ENCODE data around the gene FAM168B.

DNA sequence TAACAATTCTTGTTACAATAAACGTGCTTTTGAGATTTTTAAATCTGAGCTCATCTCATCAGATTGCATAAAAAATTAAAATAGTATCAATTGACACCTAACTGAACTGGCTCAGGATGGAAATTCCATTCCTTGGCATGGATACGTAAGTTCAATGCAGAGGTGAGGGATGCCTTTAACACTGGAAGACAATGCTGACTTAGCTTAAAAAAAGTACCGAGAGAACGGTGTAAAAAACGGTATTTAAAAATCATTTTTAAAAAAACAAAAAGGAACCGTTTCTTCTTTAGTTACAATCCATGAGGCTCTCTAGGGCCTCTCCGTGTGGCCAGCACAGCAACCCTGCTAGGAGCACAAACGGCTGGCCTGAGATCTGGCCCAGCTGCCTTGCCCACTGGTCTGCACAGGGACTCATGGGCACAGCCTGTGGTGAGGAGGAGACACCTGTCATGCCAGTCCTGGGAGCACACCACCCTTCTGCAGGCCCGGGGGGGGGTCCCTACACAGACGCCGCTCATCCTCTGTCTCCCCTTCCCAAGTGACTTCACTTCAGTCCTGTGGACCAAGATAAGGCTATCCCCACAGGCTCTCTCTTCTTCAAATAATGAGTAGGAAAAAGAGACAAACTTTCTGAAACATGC lies 45.2 kb downstream of the FAM168B start:
- TF ChIP-seq POLR2A (IDR thresholded peaks at IDR 0.05; ENCODE audit: low read depth, low read length) (no peak), SPI1 (IDR thresholded peaks at IDR 0.05; ENCODE audit: low read depth, low read length) (no peak), POLR2AphosphoS5 (IDR thresholded peaks at IDR 0.05; ENCODE audit: low read depth, low read length) (no peak), POU2F2 (IDR thresholded peaks at IDR 0.05; ENCODE audit: low read depth, low read length) (no peak), TAF1 (IDR thresholded peaks at IDR 0.05; ENCODE audit: low read depth, low read length) (no peak), PAX5 (IDR thresholded peaks at IDR 0.05; ENCODE audit: insufficient read depth, low read length, severe bottlenecking) (no peak)
